Ammon's horn (tissue), 1 donor: ENCODE measurements around the gene COQ4.

Experiments used
- DNase-seq: peaks from one replicate; pipeline ENCODE4 v3.0.0-alpha.2; 2016; ENCODE audit warnings: low spot score

COQ4 gene

GRCh38 chr9:128340691-128341434, 18.2 kb downstream of the COQ4 start:
- DNase-seq: no peak

DNA sequence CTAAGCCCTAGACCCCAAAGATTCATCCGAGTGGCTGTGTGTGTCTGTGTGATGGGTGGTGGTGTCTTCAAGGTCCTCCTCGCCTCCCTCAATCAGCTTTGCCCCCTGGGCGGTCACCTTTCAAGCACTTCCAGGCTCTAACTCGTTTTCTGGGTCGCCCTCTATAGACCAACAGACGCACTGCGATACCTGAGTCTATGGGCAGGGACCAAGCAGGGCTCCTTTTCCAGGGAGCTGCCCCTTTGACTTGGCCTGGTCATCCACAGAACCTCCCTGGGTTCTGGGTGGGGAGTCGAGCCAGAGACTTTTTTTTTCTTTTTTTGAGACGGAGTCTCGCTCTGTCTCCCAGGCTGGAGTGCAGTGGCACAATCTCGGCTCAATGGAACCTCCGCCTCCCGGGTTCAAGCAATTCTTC, 18.8 kb downstream of the COQ4 start:
- DNase-seq: peak; percentile 55

DNA sequence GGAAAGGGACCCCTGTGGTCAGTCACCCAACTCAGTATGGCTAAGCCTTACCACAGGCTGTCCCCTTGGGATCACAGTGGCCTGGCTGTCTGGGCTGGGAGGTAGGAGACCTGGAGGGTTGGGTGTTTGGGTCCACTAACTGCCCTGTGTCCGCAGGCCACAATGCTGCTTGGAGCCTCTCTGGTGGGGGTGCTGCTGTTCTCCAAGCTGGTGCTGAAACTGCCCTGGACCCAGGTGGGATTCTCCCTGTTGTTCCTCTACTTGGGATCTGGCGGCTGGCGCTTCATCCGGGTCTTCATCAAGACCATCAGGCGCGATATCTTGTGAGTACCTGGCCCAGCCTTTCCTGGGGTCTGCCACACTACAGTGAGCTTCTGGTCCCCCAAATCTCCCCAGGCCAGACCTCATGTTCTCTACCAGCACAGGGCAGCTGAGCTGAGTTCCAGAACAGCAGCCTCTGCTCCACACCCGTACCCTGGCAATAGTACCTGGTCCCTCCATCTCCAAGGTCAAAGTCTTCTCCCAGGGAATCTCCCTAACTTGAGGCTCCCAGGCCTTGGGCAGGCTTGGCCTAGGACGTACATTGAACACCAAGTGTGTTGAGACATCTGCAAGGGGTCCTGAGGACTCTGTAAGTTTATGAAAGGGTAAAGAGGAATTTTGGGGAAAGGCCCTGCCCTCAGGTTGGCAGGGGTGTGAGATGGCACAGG, 20.5 kb downstream of the COQ4 start:
- DNase-seq: no peak

DNA sequence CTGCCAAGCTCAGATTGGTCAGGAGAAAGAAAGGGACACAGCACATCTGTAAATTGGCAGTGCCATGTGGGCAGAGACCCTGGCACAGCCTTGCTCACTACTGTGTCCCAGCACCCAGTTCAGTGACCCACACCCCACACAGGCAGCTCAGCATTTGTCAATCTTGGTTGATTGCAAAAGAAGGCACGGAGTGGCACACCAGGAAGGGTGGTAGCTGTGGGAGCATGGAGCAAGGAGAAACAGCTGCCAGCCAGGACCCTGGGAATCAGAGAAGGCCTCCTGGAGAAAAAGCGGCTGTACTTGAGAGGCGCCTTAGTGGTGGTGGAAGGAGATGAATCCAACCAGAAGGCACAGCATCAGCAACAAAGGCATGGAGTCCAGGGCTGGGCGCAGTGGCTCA, 21.2 kb downstream of the COQ4 start:
- no peak for DNase-seq

DNA sequence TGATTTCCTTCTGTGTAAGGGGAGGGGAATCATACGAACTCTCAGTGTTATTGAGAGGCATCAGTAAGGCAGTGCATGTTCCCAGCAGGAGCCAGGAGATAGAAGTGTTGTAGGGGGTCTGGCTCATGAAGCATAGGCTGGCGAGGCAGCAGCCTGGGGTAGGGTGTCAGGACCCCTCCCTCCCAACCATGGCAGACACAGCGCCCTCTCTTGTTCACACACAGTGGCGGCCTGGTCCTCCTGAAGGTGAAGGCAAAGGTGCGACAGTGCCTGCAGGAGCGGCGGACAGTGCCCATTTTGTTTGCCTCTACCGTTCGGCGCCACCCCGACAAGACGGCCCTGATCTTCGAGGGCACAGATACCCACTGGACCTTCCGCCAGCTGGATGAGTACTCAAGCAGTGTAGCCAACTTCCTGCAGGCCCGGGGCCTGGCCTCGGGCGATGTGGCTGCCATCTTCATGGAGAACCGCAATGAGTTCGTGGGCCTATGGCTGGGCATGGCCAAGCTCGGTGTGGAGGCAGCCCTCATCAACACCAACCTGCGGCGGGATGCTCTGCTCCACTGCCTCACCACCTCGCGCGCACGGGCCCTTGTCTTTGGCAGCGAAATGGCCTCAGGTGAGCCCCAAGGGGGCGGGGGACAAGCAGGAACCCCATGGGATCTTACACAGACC, 22.4 kb downstream of the COQ4 start:
- DNase-seq: no peak

GRCh38 chr9:128349125-128349524, 26.5 kb downstream of the COQ4 start:
- no peak for DNase-seq

DNA sequence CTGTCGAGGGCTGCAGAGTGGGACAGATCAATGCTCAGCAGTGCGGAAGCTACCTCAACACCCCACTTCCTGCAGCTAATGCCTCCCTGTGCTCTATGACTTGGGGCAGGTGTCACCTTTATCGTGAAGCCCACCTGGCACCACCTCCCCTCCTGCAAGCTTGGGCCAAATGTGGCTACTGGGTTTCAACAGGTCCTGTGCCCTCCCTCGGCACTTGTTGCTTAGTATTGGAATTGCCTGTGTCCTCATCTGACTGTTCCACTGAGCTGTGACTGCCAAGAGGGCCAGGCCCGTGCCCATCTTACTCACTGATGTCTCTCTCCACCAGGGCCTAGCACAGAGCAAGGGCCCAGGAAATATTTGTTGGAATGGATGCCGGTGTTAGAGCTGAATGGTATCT, 27.1 kb downstream of the COQ4 start:
- no peak for DNase-seq

DNA sequence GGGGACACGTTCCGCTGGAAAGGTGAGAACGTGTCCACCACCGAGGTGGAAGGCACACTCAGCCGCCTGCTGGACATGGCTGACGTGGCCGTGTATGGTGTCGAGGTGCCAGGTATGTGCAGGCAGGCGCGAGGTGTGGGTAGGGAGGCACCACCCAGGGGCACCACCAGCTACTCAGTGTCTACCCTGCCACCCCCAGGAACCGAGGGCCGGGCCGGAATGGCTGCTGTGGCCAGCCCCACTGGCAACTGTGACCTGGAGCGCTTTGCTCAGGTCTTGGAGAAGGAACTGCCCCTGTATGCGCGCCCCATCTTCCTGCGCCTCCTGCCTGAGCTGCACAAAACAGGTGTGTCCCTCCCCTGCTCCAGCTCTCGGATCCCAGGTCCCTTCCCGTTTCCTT, 32.8 kb downstream of the COQ4 start:
- no peak for DNase-seq

GRCh38 chr9:128358090-128358489, 35.5 kb downstream of the COQ4 start:
- no peak for DNase-seq

- DNase-seq: no peak
Observed at GRCh38 chr9:128358861-128359260, 36.2 kb downstream of the COQ4 start.

- DNase-seq: no peak
Observed at GRCh38 chr9:128360826-128361225, 38.2 kb downstream of the COQ4 start.

DNA sequence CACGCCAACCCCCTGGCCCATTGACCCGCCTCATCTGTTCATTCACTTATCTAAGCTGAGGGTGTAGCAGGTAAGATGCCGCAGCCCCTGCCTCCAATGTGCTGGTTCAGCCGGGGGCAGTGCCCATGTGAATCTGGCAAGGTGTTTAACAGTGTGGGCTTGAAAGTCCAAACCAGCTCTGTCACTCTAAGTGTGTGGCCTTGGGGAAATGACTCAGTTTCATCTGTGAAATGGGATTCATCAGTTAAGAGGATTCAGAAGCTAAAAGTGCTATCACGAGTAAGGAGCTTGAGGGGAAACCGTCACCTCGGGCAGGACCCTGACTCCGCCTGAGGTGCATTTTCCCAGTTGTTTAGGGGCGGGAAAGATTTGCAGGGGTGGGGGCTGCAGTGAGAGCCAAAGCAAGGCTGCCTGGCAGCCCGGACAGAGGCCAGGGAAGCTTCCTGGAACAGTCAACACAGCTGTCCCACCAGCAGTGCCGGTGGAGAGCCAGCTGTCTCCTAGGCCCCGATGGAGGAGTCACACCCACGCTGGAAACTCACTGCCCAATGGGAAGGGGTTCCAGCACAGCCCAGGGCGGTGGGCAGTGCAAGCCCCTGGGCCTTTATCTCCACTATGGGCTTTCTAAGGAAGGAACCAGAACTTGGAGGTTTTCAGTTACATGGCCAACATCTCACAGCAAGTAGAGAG, 38.8 kb downstream of the COQ4 start:
- DNase-seq: no peak

DNA sequence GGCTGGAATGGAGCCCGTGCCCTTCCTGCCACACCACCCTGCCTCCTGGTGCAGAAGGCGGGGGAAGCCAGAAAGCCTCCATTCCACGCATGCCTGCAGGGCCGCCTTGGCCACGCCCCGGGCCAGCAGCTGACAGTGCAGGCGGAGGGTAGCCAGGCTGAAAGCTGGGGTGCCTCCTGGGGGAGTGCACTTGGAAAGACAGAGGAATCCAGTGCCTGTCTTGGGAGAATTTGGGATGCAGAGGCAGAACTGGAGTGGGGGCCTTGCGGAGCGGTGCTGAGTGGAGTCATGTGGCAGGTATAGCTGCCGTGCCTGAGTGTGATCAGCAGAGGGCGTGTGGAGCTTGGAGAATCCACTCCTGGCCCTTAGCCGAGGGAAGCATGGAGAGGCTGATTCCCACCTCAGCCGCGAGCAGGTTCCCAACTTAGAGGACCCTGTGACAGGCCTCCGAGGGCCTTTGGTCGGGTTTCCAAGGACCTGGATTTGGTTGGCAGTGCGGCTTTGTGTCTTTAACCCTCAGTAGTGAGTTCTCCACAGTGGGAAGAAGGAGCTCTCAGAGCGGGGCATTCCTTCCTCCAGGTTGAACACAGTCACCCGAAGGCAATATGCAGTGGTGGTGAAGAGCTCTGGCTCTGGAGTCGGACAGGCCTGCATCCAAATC, 39.5 kb downstream of the COQ4 start:
- peak; percentile 94 for DNase-seq

- no peak for DNase-seq
Observed at GRCh38 chr9:128362774-128363173, 40.1 kb downstream of the COQ4 start.

DNA sequence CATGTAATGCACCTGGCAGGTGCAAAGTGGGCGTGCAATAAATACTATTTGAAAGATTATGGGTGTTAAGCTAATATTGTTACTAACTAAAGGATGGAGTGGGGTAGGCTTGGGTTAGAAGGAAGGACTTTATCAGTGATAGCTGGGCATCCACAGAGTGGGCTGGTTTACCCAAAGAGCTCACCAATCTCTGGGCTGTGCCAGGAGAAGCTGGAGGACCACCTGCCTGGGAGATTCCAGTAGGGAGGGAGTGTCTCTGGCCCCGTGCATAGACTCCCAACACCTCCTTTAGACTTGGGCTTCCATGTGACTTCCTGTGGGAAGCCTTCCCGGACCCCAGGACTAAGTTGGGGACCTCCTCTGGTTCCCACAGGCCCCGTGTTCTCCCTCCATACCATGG, 42.9 kb downstream of the COQ4 start:
- no peak for DNase-seq

GRCh38 chr9:128369024-128369706, 46.5 kb downstream of the COQ4 start:
- DNase-seq: no peak

GRCh38 chr9:128370367-128370751, 47.7 kb downstream of the COQ4 start:
- no peak for DNase-seq

DNA sequence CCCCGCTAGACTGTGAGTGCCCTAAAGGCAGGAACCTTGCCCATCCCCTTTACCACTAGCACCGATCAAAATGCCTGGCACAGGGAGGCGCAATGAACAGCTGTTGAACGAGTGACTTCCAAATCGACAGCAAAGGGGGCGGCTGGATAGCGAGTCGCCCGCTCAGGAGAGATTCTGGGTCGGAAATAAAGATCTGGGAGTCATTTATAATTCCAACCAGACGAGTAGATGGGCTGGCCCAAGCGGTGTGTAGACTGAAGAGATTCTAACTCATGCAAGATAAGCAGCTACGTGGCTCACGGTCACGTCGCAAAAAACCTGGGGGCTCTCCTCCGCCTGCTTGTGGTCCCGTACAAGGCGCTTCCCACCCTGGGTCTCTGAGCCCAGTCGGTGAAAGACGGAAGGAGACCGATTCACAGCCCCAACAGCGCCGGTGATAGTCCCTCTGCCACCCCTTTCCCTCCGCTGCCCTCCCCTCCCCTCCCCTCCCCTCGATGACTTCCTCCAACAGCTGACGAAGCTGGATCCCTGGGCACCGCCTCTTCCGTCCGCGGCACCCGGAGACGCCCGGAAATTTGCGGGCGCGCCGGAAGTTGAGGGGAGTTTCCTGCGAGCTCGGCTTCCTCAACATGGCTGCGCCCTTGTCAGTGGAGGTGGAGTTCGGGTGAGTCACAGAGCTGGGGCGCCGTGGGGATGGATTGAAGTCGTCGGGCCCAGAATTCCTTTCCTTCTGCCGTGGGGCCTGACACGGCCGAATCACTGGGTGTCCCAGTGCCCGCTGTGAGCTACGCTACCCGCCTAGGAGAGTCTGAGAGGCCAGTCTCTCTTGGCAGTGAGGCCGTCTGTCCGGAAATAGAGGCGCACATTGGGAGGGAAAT, 48.4 kb downstream of the COQ4 start, which contains the start of gene URM1:
Gene URM1, plus strand, starts transcription at position 623 of the 878 bp plus-strand sequence. Its CDS starts 7 bp downstream, at position 630.
- DNase-seq: peak; percentile 97

- DNase-seq: no peak
Observed at GRCh38 chr9:128371630-128372117, 49.0 kb downstream of the COQ4 start.

- peak; percentile 82 for DNase-seq
Observed at GRCh38 chr9:128372188-128372641, 49.6 kb downstream of the COQ4 start.
